Measurements from ENCODE around the gene GGT6.

Gene GGT6

GRCh38 chr17:4573669-4574068, 13.3 kb upstream of the GGT6 start:
- DNase-seq: no peak

- no peak for DNase-seq
Observed at GRCh38 chr17:4573115-4573514, 12.7 kb upstream of the GGT6 start.

DNA sequence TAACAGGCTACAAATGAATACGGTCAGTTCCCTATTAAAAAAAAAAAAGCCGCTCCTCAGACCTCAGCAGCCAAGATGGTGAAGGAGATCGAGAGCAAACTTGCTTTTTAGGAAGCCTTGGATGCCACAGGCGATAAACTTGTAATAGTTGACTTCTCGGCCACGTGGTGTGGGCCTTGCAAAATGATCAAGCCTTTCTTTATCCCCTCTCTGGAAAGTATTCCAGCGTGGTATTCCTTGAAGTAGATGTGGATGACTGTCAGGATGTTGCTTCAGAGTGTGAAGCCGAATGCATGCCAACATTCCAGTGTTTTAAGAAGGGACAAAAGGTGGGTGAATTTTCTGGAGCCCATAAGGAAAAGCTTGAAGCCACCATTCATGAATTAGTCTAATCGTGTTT, 11.8 kb upstream of the GGT6 start:
- no peak for DNase-seq

DNA sequence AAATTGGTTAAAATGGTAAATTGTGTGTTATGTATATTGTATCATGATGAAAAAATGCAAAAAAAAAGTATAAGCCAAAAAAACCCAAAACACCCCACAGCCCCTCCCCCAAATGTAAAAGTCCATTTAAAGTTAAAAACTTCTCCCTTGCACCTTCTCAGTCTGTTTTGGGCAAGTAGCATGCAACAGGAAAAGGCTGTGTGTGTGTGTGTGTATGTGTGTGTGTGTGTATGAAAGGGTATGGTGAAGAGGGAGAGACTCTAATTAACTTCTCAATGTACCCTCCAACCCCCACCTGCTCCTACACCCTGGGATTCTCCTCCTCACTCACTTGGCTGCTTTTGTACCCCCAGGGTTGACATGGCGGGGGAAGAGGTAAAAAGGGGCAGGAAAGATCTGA, 9.2 kb upstream of the GGT6 start:
- DNase-seq: no peak

DNA sequence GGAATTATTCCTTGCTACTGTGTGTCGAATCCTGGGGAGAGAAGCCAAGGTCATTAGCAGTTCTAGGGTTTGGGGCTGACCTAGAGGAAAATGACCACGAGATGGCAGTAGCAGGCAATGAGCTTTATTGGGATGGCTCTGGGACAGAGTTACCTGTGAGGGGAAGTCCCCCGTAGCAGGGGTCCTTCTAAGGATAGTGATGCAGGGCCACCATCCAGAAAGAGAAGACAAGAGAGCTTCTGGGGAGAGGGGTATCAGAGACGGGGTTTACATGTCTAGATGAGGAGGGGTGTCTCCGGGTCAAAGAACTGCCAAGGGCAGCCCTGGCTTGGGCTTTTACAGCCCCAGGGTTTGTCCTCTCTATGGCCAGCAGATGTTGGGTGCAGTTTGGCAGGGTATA, 6.4 kb upstream of the GGT6 start:
- peak; percentile 33 for DNase-seq

DNA sequence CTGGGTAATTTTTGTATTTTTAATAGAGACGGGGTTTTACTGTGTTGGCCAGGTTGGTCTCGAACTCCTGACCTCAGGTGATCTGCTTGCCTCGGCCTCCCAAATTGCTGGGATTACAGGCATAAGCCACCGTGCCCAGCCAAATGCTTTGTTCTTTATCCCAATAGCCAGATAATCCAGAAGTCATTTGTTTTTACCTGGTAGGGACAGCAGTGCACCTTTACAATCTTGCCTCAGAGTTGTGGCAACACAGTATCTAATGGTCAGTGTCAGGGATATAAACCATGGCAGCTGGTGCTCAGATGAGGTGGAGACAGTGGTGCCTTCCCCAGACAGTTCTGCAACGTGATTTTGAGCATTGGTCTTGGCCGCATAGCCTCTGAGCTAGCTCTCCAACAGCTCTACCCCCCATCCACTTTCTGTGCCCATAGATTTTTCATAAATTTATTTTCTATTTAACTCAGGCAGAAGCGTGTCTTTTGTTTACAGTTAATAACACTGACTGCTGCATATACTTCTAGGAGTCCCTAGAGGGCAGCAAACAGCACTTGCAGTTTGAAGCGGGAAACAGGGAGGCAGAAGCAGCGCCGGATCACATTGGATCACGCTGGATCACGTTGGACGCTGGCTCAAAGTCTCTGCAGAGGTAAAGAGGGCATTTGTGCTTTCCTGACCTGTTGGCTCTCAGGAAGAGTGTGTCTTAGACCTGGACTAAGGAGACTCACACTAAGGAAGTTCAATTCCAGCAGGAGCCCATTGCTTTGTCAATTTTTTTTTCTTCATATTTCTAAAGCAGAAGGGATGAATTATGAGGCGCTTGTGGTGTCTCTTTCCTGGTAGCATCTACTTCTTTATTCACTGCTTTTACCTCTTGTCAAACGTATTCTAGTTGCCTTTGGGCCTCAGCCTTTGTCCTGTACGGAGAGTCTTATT, 5.1 kb upstream of the GGT6 start:
- peak; percentile 76 for DNase-seq

DNA sequence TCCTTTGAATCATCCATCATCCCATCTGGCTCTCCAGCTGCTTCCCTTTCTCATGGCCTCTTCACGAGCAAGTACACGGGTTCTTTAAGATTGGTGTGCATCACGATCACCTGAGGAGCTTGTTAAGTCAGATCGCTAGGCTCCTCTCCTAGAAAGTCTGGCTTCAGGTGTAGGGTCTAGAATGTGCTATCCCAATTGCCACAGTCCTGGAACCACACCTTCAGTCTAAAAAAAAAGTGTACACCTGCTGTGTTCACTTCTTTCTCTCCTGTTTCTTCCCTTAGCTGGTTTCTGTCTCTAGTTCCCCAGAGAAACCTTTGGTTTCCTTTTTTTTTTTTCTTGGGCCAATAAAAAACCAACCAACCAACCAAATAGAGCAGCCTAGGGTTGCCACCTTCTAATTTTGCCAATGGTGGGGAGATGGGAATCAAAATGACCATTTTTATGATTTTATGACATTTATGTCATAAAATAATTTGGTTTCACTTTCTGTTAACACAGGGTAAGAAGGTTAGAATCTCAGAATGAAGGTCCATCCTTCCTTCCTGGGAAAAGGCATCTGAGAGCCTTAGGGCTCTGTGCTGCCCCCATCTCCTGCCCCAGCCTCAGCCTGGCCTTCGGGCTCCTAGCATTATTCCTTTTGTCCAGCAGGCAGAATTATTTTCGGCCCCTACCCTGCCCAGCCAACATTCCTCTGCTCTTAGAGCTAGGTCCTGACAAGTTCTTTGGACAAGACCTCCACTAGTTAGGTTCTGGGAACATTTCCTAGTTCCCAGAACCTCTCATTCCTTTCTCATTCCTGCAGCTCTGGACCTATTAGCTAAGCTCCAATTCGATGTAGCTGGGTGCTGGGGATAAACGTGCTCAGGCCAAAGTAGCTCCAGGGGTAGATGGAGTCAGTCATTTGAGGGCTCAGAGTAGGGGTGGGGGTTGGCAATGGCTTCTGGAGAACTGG, 1.9 kb upstream of the GGT6 start:
- DNase-seq: no peak

- DNase-seq: no peak
Observed at GRCh38 chr17:4560837-4561256, 470 bp upstream of the GGT6 start.

- no peak for DNase-seq
Observed at GRCh38 chr17:4559966-4560365, 411 bp downstream of the GGT6 start.

GRCh38 chr17:4559139-4559791, 1.1 kb downstream of the GGT6 start:
- no peak for DNase-seq

DNA sequence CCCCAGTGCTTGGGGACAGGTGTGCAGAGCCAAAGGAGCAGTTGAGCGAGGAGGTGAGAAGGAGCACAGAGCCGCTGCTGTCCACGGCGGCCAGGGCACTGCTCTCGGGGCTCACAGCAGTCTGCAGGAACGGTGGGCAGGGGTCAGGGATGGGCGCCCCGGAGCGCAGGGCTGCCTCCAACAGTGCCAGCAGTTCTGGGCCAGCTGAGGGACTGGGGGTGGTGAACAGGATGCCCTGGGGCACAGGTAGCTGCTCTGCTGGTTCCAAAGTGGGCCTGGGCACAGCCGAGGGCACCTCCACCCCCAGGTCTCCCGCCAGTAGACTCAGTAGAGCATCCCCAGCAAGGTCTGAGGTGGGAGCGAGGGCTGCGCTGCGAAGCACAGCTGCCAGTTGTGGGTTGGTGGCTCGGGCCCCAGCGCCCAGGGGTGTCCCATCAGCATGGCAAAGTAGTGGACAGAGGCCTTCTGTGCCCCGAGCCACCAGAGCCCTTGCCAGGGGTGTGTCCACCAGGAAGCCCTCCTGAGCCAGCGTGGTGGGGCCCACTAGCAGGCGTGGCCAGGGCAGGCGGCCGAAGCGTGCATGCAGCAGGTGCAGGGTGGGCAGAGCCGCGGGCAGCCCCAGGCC, 1.9 kb downstream of the GGT6 start:
- no peak for DNase-seq

DNA sequence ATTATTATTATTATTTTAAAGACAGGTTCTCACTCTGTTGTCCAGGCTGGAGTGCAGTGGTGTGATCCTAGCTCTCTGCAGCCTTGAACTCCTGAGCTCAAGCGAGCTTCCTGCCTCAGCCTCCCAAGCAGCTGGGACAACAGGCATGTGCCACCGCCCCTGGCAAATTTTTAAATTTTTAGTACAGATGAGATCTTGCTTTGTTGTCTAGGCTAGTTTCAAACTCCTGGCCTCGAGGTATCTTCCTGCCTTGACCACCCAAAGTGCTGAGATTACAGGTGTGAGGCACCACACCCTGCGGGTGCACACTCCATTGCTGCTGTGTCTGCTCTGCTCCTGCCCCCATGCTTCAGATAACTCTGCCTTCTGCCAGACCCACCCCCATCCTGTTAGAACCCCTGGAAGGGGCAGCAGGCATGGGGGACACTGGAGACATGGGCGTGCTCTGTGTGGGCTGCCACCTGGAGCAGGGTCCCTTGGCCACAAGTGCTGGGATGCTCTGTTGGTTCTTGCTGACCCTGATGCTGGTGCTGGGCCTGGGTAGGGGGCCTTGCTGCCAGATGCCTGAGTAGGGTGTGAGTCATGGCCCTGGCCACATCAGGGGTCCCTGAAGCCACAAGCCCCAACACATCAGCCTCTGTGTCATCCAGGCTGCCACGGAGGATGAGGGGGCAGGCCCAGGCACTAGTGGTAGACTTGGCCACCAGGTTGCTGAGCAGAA, 2.6 kb downstream of the GGT6 start:
- DNase-seq: no peak

DNA sequence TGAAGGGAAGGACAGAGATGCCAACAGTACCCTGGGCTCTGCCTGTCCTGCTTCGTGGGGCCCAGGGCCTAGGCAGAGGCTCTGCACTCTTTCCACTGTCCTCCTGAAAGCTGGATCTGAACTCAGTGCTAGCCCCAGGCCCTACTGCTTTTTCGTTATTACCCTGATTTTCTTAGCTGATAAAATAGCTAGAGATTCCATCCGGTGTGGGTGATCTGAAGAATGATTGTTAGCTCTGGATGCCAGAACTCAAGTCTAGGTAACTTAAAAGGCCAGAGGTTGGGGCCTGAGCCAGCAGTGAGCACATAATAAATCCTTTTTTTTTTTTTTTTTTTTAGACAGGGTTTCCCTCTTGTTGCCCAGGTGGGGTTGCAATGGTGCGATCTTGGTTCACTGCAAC, 3.4 kb downstream of the GGT6 start:
- DNase-seq: no peak

GRCh38 chr17:4555873-4556759, 4.3 kb downstream of the GGT6 start:
- DNase-seq: no peak

GRCh38 chr17:4554997-4555799, 5.2 kb downstream of the GGT6 start, which contains the start of gene MYBBP1A:
MYBBP1A (minus strand) TSS chr17:4555384; CDS start chr17:4555324, 60 bp downstream.
- peak; percentile 97 for DNase-seq

GRCh38 chr17:4554441-4554996, 5.9 kb downstream of the GGT6 start:
- DNase-seq: no peak

- no peak for DNase-seq
Observed at GRCh38 chr17:4553669-4554068, 6.7 kb downstream of the GGT6 start.

GRCh38 chr17:4551796-4552525, 8.4 kb downstream of the GGT6 start:
- DNase-seq: no peak

DNA sequence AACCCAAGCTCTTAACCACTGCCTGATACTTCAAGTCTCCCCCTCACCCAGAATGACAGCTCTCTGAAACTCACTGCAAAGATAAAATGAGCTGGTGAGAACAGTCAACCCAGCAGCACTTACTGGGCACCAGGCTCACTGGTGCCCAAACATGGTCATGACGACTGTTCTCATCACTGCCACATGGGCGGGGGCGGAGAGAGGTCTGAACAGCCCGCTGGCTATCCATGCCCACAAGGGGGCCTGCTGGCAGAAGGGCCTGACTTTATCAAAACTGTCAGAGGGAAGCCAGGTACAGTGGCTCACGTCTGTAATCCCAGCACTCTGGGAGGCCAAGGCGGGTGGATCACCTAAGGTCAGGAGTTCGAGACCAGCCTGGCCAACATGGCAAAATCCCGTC, 9.2 kb downstream of the GGT6 start:
- no peak for DNase-seq

All from NCI-H510A (cell line).